Activated T-helper 2 cell treated with anti-CD3 and anti-CD28 coated beads, Interferon-gamma antibody, Interleukin-2, Interleukin-4, amounts not matched to agents 10 μg/mL and 5 μg/mL and 100 μg/mL, durations not matched to agents 14 hours and 24 hours and 36 hours (primary cell): ENCODE results near the gene C15orf39. TPM values are rescaled to one million over a fixed set of nuclear protein-coding genes. Genes with fewer than 3 reads are reported as not detected.

Experiments used
- DNase-seq: peaks from one replicate; pipeline ENCODE4 v3.0.0; 2021; ENCODE audit warnings: low spot score
- H3K27ac Mint-ChIP-seq: one replicate; pipeline ENCODE4 v1.8.0; 2021; ENCODE audit warnings: mixed read lengths
- H3K27me3 Mint-ChIP-seq: one replicate; pipeline ENCODE4 v1.8.0; 2021; ENCODE audit warnings: low read depth, mixed read lengths
- H3K36me3 Mint-ChIP-seq: one replicate; pipeline ENCODE4 v1.8.0; 2021; ENCODE audit warnings: low read depth, mixed read lengths
- H3K4me1 Mint-ChIP-seq: one replicate; pipeline ENCODE4 v1.8.0; 2021; ENCODE audit warnings: low read depth, mixed read lengths
- H3K4me3 Mint-ChIP-seq: one replicate; pipeline ENCODE4 v1.8.0; 2021; ENCODE audit warnings: low read depth, mild to moderate bottlenecking, moderate library complexity, mixed read lengths
- H3K9me3 Mint-ChIP-seq: one replicate; pipeline ENCODE4 v1.8.0; 2021; ENCODE audit warnings: mixed read lengths
- intact Hi-C: fragments of 100-400 bp; cut with micrococcal nuclease; formaldehyde crosslinking; loops from one replicate; pipeline ENCODE4 v1.15.1; 2023
- total RNA-seq: library from RNA; stranded (reverse); gene quantifications from 2 replicates; pipeline ENCODE4 v1.2.3, GENCODE V29; 2022

Gene C15orf39
- total RNA-seq, 1 donor from 2014 or later, result 63.5 TPM

GRCh38 chr15:75228787-75229186 lies 27.1 kb downstream of the C15orf39 start:
- no peak for DNase-seq
- Mint-ChIP-seq H3K27me3 (peaks cover 3% of the 10 kb centered on the region), H3K4me1 (no peaks in the 10 kb centered on the region), H3K4me3 (no peak overlapping the region), H3K9me3 (no peaks in the 10 kb centered on the region), H3K36me3 (no peaks in the 10 kb centered on the region), H3K27ac (no peak overlapping the region)
- intact Hi-C loops, result no loop called here

GRCh38 chr15:75229191-75230015 lies 27.7 kb downstream of the C15orf39 start:
- DNase-seq, result no peak
- no peaks in the 10 kb centered on the region for H3K4me1 Mint-ChIP-seq
- no peaks in the 10 kb centered on the region for H3K9me3 Mint-ChIP-seq
- peaks cover 3% of the 10 kb centered on the region for H3K27me3 Mint-ChIP-seq
- intact Hi-C loops, result no loop called here
- no peak overlapping the region for H3K4me3 Mint-ChIP-seq
- H3K27ac Mint-ChIP-seq, result no peak overlapping the region
- no peaks in the 10 kb centered on the region for H3K36me3 Mint-ChIP-seq

GRCh38 chr15:75230016-75230343 lies 28.3 kb downstream of the C15orf39 start:
- no peak for DNase-seq
- Mint-ChIP-seq H3K4me3 (no peak overlapping the region), H3K27ac (no peak overlapping the region), H3K4me1 (no peaks in the 10 kb centered on the region), H3K27me3 (peaks cover 3% of the 10 kb centered on the region), H3K36me3 (no peaks in the 10 kb centered on the region), H3K9me3 (no peaks in the 10 kb centered on the region)
- intact Hi-C loops, result no loop called here

GRCh38 chr15:75230551-75231371 lies 29.1 kb downstream of the C15orf39 start:
- Mint-ChIP-seq H3K9me3 (no peaks in the 10 kb centered on the region), H3K4me3 (no peak overlapping the region), H3K36me3 (no peaks in the 10 kb centered on the region), H3K4me1 (no peaks in the 10 kb centered on the region), H3K27ac (no peak overlapping the region), H3K27me3 (peaks cover 3% of the 10 kb centered on the region)
- intact Hi-C loops, result no loop called here
- no peak for DNase-seq

GRCh38 chr15:75231836-75232235 lies 30.2 kb downstream of the C15orf39 start:
- DNase-seq, result no peak
- no peaks in the 10 kb centered on the region for H3K4me1 Mint-ChIP-seq
- no peak overlapping the region for H3K4me3 Mint-ChIP-seq
- no peaks in the 10 kb centered on the region for H3K36me3 Mint-ChIP-seq
- no peak overlapping the region for H3K27ac Mint-ChIP-seq
- H3K27me3 Mint-ChIP-seq, result peaks cover 3% of the 10 kb centered on the region
- intact Hi-C loops, result no loop called here
- no peaks in the 10 kb centered on the region for H3K9me3 Mint-ChIP-seq

- Mint-ChIP-seq H3K4me3 (no peak overlapping the region), H3K27me3 (peaks cover 3% of the 10 kb centered on the region), H3K4me1 (no peaks in the 10 kb centered on the region), H3K9me3 (no peaks in the 10 kb centered on the region), H3K27ac (no peak overlapping the region), H3K36me3 (no peaks in the 10 kb centered on the region)
- no peak for DNase-seq
- intact Hi-C loops, result no loop called here
Observed at GRCh38 chr15:75232252-75232813, 30.7 kb downstream of the C15orf39 start.

GRCh38 chr15:75232826-75233503 lies 31.3 kb downstream of the C15orf39 start:
- Mint-ChIP-seq H3K9me3 (no peaks in the 10 kb centered on the region), H3K4me3 (no peak overlapping the region)
- intact Hi-C loops, result no loop called here

GRCh38 chr15:75233504-75234190 lies 32.0 kb downstream of the C15orf39 start:
- no peaks in the 10 kb centered on the region for H3K36me3 Mint-ChIP-seq
- DNase-seq, result no peak
- H3K27me3 Mint-ChIP-seq, result peaks cover 3% of the 10 kb centered on the region
- no peak overlapping the region for H3K4me3 Mint-ChIP-seq
- intact Hi-C loops, result no loop called here
- H3K9me3 Mint-ChIP-seq, result no peaks in the 10 kb centered on the region
- no peaks in the 10 kb centered on the region for H3K4me1 Mint-ChIP-seq
- no peak overlapping the region for H3K27ac Mint-ChIP-seq

More at GRCh38 chr15:75232826-75233503, 31.3 kb downstream of the C15orf39 start:
- H3K27ac Mint-ChIP-seq, result no peak overlapping the region
- H3K4me1 Mint-ChIP-seq, result no peaks in the 10 kb centered on the region
- no peak for DNase-seq
- H3K27me3 Mint-ChIP-seq, result peaks cover 3% of the 10 kb centered on the region
- no peaks in the 10 kb centered on the region for H3K36me3 Mint-ChIP-seq

- intact Hi-C loops, result no loop called here
- no peaks in the 10 kb centered on the region for H3K36me3 Mint-ChIP-seq
- H3K4me3 Mint-ChIP-seq, result no peak overlapping the region
- H3K9me3 Mint-ChIP-seq, result no peaks in the 10 kb centered on the region
- peaks cover 6% of the 10 kb centered on the region for H3K27me3 Mint-ChIP-seq
- no peak for DNase-seq
- H3K27ac Mint-ChIP-seq, result no peak overlapping the region
- H3K4me1 Mint-ChIP-seq, result no peaks in the 10 kb centered on the region
Observed at GRCh38 chr15:75234191-75234810, 32.6 kb downstream of the C15orf39 start.

GRCh38 chr15:75235051-75235673 lies 33.5 kb downstream of the C15orf39 start:
- intact Hi-C loops, result no loop called here
- Mint-ChIP-seq H3K27ac (no peak overlapping the region), H3K36me3 (no peaks in the 10 kb centered on the region), H3K9me3 (no peaks in the 10 kb centered on the region), H3K27me3 (peaks cover 8% of the 10 kb centered on the region), H3K4me3 (no peak overlapping the region), H3K4me1 (no peaks in the 10 kb centered on the region)
- DNase-seq, result no peak

GRCh38 chr15:75235760-75236729 lies 34.4 kb downstream of the C15orf39 start:
- no peaks in the 10 kb centered on the region for H3K9me3 Mint-ChIP-seq
- H3K27me3 Mint-ChIP-seq, result peaks cover 11% of the 10 kb centered on the region
- no peaks in the 10 kb centered on the region for H3K4me1 Mint-ChIP-seq
- no peaks in the 10 kb centered on the region for H3K36me3 Mint-ChIP-seq
- intact Hi-C loops, result no loop called here
- DNase-seq, result no peak
- no peak overlapping the region for H3K4me3 Mint-ChIP-seq
- no peak overlapping the region for H3K27ac Mint-ChIP-seq
